HFFc6 (cell line): Measurements from ENCODE around the gene RHOB. TPM values are rescaled to one million over a fixed set of nuclear protein-coding genes. Genes with fewer than 3 reads are reported as not detected.

Experiments
- DNase-seq: peaks from one replicate; pipeline ENCODE4 v3.0.0-alpha.2; 2018
- H3K27ac Mint-ChIP-seq: 2 replicates; pipeline ENCODE4 v1.8.0; 2020; ENCODE audit warnings: mild to moderate bottlenecking, mixed read lengths
- H3K27me3 Mint-ChIP-seq: 2 replicates; pipeline ENCODE4 v1.8.0; 2021; ENCODE audit warnings: mild to moderate bottlenecking, moderate library complexity, mixed read lengths; ENCODE audit not compliant: insufficient read depth
- H3K36me3 Mint-ChIP-seq: 2 replicates; pipeline ENCODE4 v1.8.0; 2021; ENCODE audit warnings: low read depth, mixed read lengths
- H3K4me1 Mint-ChIP-seq: 2 replicates; pipeline ENCODE4 v1.8.0; 2020; ENCODE audit warnings: low read depth, mixed read lengths
- H3K4me3 Mint-ChIP-seq: 2 replicates; pipeline ENCODE4 v1.8.0; 2020; ENCODE audit warnings: mild to moderate bottlenecking, moderate library complexity, mixed read lengths
- H3K9me3 Mint-ChIP-seq: 2 replicates; pipeline ENCODE4 v1.8.0; 2020; ENCODE audit warnings: mild to moderate bottlenecking, mixed read lengths
- CTCF ChIP-seq: fragments of 200-600 bp; sonication (generic); IDR thresholded peaks from 2 replicates; pipeline ENCODE4 v1.5.0; 2021; ENCODE audit warnings: antibody characterized with exemption, mild to moderate bottlenecking
- long read RNA-seq: library from polyadenylated mRNA; unstranded; transcript quantifications from one replicate; pipeline ENCODE4 v2.0.0, GENCODE V29; 2019
- total RNA-seq, 6 experiments: library from RNA; stranded (reverse); fragmentation: NEBNext Ultra II Directional; extraction: Animal tissue kit (Norgen Biotek cat#: 25700); gene quantifications; 2 replicates in 1 of 6; 3 replicates in 5 of 6; pipeline ENCODE4 v1.2.3, GENCODE V29; 2021

RHOB gene
- total RNA-seq: 100 to 1,000 TPM; 128 to 146 (median 133) TPM
- long read RNA-seq, transcript RHOB-201 (1 exons, 2,372 nt): major isoform, 34 of 34 reads
- long read RNA-seq, partial matches to known transcripts: 0 of 34 reads
- long read RNA-seq, other reads (novel, unspliced or antisense): 0 of 34 reads

- TF ChIP-seq CTCF: 0 out of 2 replicates have a peak, but pooled peaks have one; percentile 3
- Mint-ChIP-seq H3K4me1 (peaks cover 46% of the 10 kb centered on the region), H3K4me3 (peak within 1 kb of the TSS; percentile 89), H3K36me3 (peaks cover 22% of the 10 kb centered on the region), H3K27ac (peak within 1 kb of the TSS; percentile 93), H3K27me3 (peaks cover 21% of the 10 kb centered on the region), H3K9me3 (peaks cover 4% of the 10 kb centered on the region; the same call in 1 of the 2 replicates)
- DNase-seq: peak; percentile 99
These were observed at the start of gene RHOB for GRCh38 chr2:20446917-20447436. Gene RHOB (plus strand): TSS chr2:20447074. CDS start chr2:20447466, 392 bp downstream.

- Mint-ChIP-seq H3K4me3 (no peak overlapping the region), H3K4me1 (peaks cover 25% of the 10 kb centered on the region), H3K9me3 (no peaks in the 10 kb centered on the region), H3K36me3 (no peaks in the 10 kb centered on the region), H3K27ac (no peak overlapping the region), H3K27me3 (peaks cover 19% of the 10 kb centered on the region)
- DNase-seq: no peak
- no peak for TF ChIP-seq CTCF
These were observed 48.9 kb upstream of the RHOB start for GRCh38 chr2:20397811-20398447.

GRCh38 chr2:20398956-20399567 is 47.8 kb upstream of the RHOB start:
- Mint-ChIP-seq H3K27me3 (peaks cover 12% of the 10 kb centered on the region), H3K36me3 (no peaks in the 10 kb centered on the region), H3K4me1 (peaks cover 25% of the 10 kb centered on the region), H3K4me3 (peak overlapping the region; percentile 68), H3K27ac (peak overlapping the region; percentile 71), H3K9me3 (no peaks in the 10 kb centered on the region)
- no peak for TF ChIP-seq CTCF
- DNase-seq: peak; percentile 48

- H3K36me3 Mint-ChIP-seq: no peaks in the 10 kb centered on the region
- DNase-seq: no peak
- H3K9me3 Mint-ChIP-seq: no peaks in the 10 kb centered on the region
- no peak for TF ChIP-seq CTCF
- H3K4me1 Mint-ChIP-seq: peaks cover 25% of the 10 kb centered on the region
- peaks cover 8% of the 10 kb centered on the region for H3K27me3 Mint-ChIP-seq
- H3K4me3 Mint-ChIP-seq: no peak overlapping the region
- H3K27ac Mint-ChIP-seq: no peak overlapping the region; the same call in 1 of the 2 replicates
These were observed 46.6 kb upstream of the RHOB start for GRCh38 chr2:20400306-20400705.

- no peak for DNase-seq
- no peak for TF ChIP-seq CTCF
- H3K4me3 Mint-ChIP-seq: no peak overlapping the region
- H3K27me3 Mint-ChIP-seq: peaks cover 8% of the 10 kb centered on the region
- H3K9me3 Mint-ChIP-seq: no peaks in the 10 kb centered on the region
- peaks cover 25% of the 10 kb centered on the region for H3K4me1 Mint-ChIP-seq
- no peaks in the 10 kb centered on the region for H3K36me3 Mint-ChIP-seq
- H3K27ac Mint-ChIP-seq: no peak overlapping the region
These were observed 45.9 kb upstream of the RHOB start for GRCh38 chr2:20400787-20401488.
